WI38 (cell line): ENCODE measurements around the gene SLC7A7.

ENCODE experiments used
- H3K4me3 ChIP-seq: 2 replicates; pipeline ENCODE4 v1.5.1; 2011; ENCODE audit warnings: low read depth, mild to moderate bottlenecking, control low read depth, low read length
- CTCF ChIP-seq: IDR thresholded peaks from 2 replicates; pipeline ENCODE4 v1.5.1; 2012; ENCODE audit warnings: low read depth, mild to moderate bottlenecking, control low read depth, low read length

The SLC7A7 gene

GRCh38 chr14:22835505-22835904 is 20.3 kb upstream of the SLC7A7 start:
- TF ChIP-seq CTCF: no peak
- no peak overlapping the region for H3K4me3 ChIP-seq

- TF ChIP-seq CTCF: no peak
- H3K4me3 ChIP-seq: peak overlapping the region; percentile 98
Measured at GRCh38 chr14:22830443-22831010, 15.3 kb upstream of the SLC7A7 start.

GRCh38 chr14:22829661-22830442 is 14.6 kb upstream of the SLC7A7 start, which contains the start of gene MRPL52:
TSS of gene MRPL52 (plus strand) at chr14:22829887. CDS start at chr14:22829913, 26 bp downstream.
- peak within 1 kb of the TSS; percentile 98 for H3K4me3 ChIP-seq
- TF ChIP-seq CTCF: no peak

- H3K4me3 ChIP-seq: peak overlapping the region; percentile 98
Measured at GRCh38 chr14:22829076-22829660, 13.9 kb upstream of the SLC7A7 start.

- H3K4me3 ChIP-seq: peak overlapping the region; percentile 13; the same call in 1 of the 2 replicates
- no peak for TF ChIP-seq CTCF
Measured at GRCh38 chr14:22824711-22825359, 9.6 kb upstream of the SLC7A7 start.

GRCh38 chr14:22822571-22823098 is 7.4 kb upstream of the SLC7A7 start:
- TF ChIP-seq CTCF: peak; percentile 75
- H3K4me3 ChIP-seq: peak overlapping the region; percentile 38

- TF ChIP-seq CTCF: no peak
- no peak overlapping the region for H3K4me3 ChIP-seq
Measured at GRCh38 chr14:22822016-22822570, 6.9 kb upstream of the SLC7A7 start.
